Measurements from ENCODE around the gene BCL7A. TPM values are rescaled to one million over a fixed set of nuclear protein-coding genes. Genes with fewer than 3 reads are reported as not detected.
A peak's percentile ranks its signal among the peaks of the same experiment; 100 is the strongest.

BCL7A gene
- polyA plus RNA-seq, 3 donors = 0.34 to 0.79 (median 0.56) TPM

GRCh38 chr12:121980191-121980891 lies 41.3 kb upstream of the BCL7A start:
- Histone ChIP-seq H3K9me3 (replicated peaks in 1 of 2; ENCODE audit: control insufficient read depth in 1 of 2, insufficient read depth in 1 of 2, low read length in 2 of 2) (no peaks in the 10 kb centered on the region), H3K4me3 (replicated peaks in 1 of 3; ENCODE audit: low read depth in 2 of 3, low read length in 3 of 3) (peak overlapping the region in 1 of 3 experiments; percentile 44), H3K4me2 (replicated peaks; ENCODE audit: extremely low read depth, low read length, poor library complexity, severe bottlenecking) (peak overlapping the region; percentile 45), H4K20me1 (ENCODE audit: insufficient read depth, low read length) (no peaks in the 10 kb centered on the region), H3K27ac (ENCODE audit: low read depth in 1 of 2, low read length in 2 of 2) (peak overlapping the region; percentile 58 to 79), H3K9ac (ENCODE audit: insufficient read depth, low read length, poor library complexity, severe bottlenecking) (no peak overlapping the region), H2AFZ (ENCODE audit: insufficient read depth, low read depth, low read length, poor library complexity, severe bottlenecking) (peak overlapping the region; percentile 59), H3K27me3 (ENCODE audit: control insufficient read depth in 2 of 2, insufficient read depth in 2 of 2, low read length in 2 of 2) (no peaks in the 10 kb centered on the region), H3K36me3 (replicated peaks in 1 of 2; ENCODE audit: control insufficient read depth in 1 of 2, insufficient read depth in 2 of 2, low read length in 2 of 2) (no peaks in the 10 kb centered on the region), H3K4me1 (ENCODE audit: control insufficient read depth in 1 of 2, insufficient read depth in 2 of 2, low read length in 2 of 2) (peaks cover 42 to 46% of the 10 kb centered on the region in 2 donors), H3K79me2 (ENCODE audit: insufficient read depth, low read length) (no peaks in the 10 kb centered on the region)
- Mint-ChIP-seq H3K36me3 (no peaks in the 10 kb centered on the region), H3K9me3 (no peaks in the 10 kb centered on the region), H3K27ac (peak overlapping the region; percentile 84 to 96 (median 94)), H3K4me1 (peaks cover 38% of the 10 kb centered on the region), H3K4me3 (peak overlapping the region; percentile 58 to 72), H3K27me3 (ENCODE audit: low read depth in 3 of 3) (peaks cover 0 to 5% (median 4%) of the 10 kb centered on the region in 3 donors)
- DNase-seq = peak; percentile 84 to 89 (median 85)
- WGBS (ENCODE audit: insufficient coverage) = 6% methylated on average over 5 of the region's 11 CpGs
- no peak for TF ChIP-seq CTCF (IDR thresholded peaks at IDR 0.05)
- intact Hi-C loops (cut with micrococcal nuclease) = no loop called here

- H3K27me3 ChIP-seq (ENCODE audit: control insufficient read depth in 2 of 2, insufficient read depth in 2 of 2, low read length in 2 of 2) = no peaks in the 10 kb centered on the region
- peak overlapping the region; percentile 58 to 79 for H3K27ac ChIP-seq (ENCODE audit: low read depth in 1 of 2, low read length in 2 of 2)
- H3K27ac Mint-ChIP-seq = peak overlapping the region; percentile 35 to 96 (median 88)
- H3K4me3 ChIP-seq (replicated peaks in 1 of 3; ENCODE audit: low read depth in 2 of 3, low read length in 3 of 3) = peak overlapping the region in 1 of 3 experiments; percentile 44
- intact Hi-C loops (cut with micrococcal nuclease) = no loop called here
- H3K79me2 ChIP-seq (ENCODE audit: insufficient read depth, low read length) = no peaks in the 10 kb centered on the region
- H3K9me3 Mint-ChIP-seq = no peaks in the 10 kb centered on the region
- H3K36me3 Mint-ChIP-seq = no peaks in the 10 kb centered on the region
- H3K4me3 Mint-ChIP-seq = peak overlapping the region in 1 of 2 donors; percentile 72
- H3K4me2 ChIP-seq (replicated peaks; ENCODE audit: extremely low read depth, low read length, poor library complexity, severe bottlenecking) = peak overlapping the region; percentile 45
- 28% methylated on average over 8 of the region's 14 CpGs for WGBS (ENCODE audit: insufficient coverage)
- no peak for DNase-seq
- no peaks in the 10 kb centered on the region for H3K9me3 ChIP-seq (replicated peaks in 1 of 2; ENCODE audit: control insufficient read depth in 1 of 2, insufficient read depth in 1 of 2, low read length in 2 of 2)
- peaks cover 38% of the 10 kb centered on the region for H3K4me1 Mint-ChIP-seq
- TF ChIP-seq CTCF (IDR thresholded peaks at IDR 0.05) = no peak
- peak overlapping the region; percentile 59 for H2AFZ ChIP-seq (ENCODE audit: insufficient read depth, low read depth, low read length, poor library complexity, severe bottlenecking)
- no peak overlapping the region for H3K9ac ChIP-seq (ENCODE audit: insufficient read depth, low read length, poor library complexity, severe bottlenecking)
- peaks cover 42 to 46% of the 10 kb centered on the region in 2 donors for H3K4me1 ChIP-seq (ENCODE audit: control insufficient read depth in 1 of 2, insufficient read depth in 2 of 2, low read length in 2 of 2)
- H3K36me3 ChIP-seq (replicated peaks in 1 of 2; ENCODE audit: control insufficient read depth in 1 of 2, insufficient read depth in 2 of 2, low read length in 2 of 2) = no peaks in the 10 kb centered on the region
- H3K27me3 Mint-ChIP-seq (ENCODE audit: low read depth in 3 of 3) = peaks cover 0 to 5% (median 4%) of the 10 kb centered on the region in 3 donors
- H4K20me1 ChIP-seq (ENCODE audit: insufficient read depth, low read length) = no peaks in the 10 kb centered on the region
These were observed 40.8 kb upstream of the BCL7A start for GRCh38 chr12:121980892-121981272.

Measured in CD14-positive monocyte (primary cell).